Measurements from ENCODE around the gene ST8SIA5. TPM values are rescaled to one million over a fixed set of nuclear protein-coding genes. Genes with fewer than 3 reads are reported as not detected.

The ST8SIA5 gene
- polyA plus RNA-seq, 1 of the 3 experiments (the other 2 are of a cell fraction) = 0.08 TPM

GRCh38 chr18:46756025-46756558, 761 bp downstream of the ST8SIA5 start:
- CTCF ChIA-PET = interaction anchor here (0.7 kb wide), 1 partner anchor 930 kb away, joined by 3 read pairs; no protein-coding TSS in a partner anchor
- Histone ChIP-seq H2AFZ (ENCODE audit: low read depth) (no peak overlapping the region), H3F3A (replicated peaks; ENCODE audit: insufficient read depth) (no peaks in the 10 kb centered on the region), H3K79me2 (ENCODE audit: insufficient read depth) (no peaks in the 10 kb centered on the region), H3K27me3 (ENCODE audit: insufficient read depth) (peaks cover 44% of the 10 kb centered on the region), H3K4me2 (peak overlapping the region; percentile 78; the same call in 1 of the 2 replicates), H3K9me2 (no peaks in the 10 kb centered on the region), H3K9me3 (no peaks in the 10 kb centered on the region), H4K20me1 (ENCODE audit: insufficient read depth) (no peaks in the 10 kb centered on the region), H3K27ac (ENCODE audit: low read depth in 2 of 2, low read length in 1 of 2) (no peak overlapping the region), H3K4me3 (ENCODE audit: low read depth in 2 of 2, low read length in 1 of 2) (peak overlapping the region in 1 of 2 experiments; percentile 43; a peak in 2 of 4 replicates), H3K36me3 (replicated peaks in 1 of 2; ENCODE audit: control insufficient read depth in 1 of 2, insufficient read depth in 2 of 2, low read length in 1 of 2) (no peaks in the 10 kb centered on the region), H3K4me1 (ENCODE audit: control insufficient read depth in 1 of 2, insufficient read depth in 2 of 2, low read depth in 1 of 2, low read length in 1 of 2) (peaks cover 0 to 8% of the 10 kb centered on the region in 2 experiments; a peak in 2 of 4 replicates), H3K9ac (no peak overlapping the region)
- 64% methylated on average over 5 of the region's 41 CpGs for WGBS (ENCODE audit: low lambda C conversion rate)
- DNase-seq = peak; percentile 52
- TF ChIP-seq TAF1 (IDR thresholded peaks at IDR 0.05; ENCODE audit: borderline replicate concordance, low read depth, low read length) (no peak), EP300 (IDR thresholded peaks at IDR 0.05; ENCODE audit: borderline replicate concordance in 1 of 2, low read depth in 1 of 2, low read length in 1 of 2) (no peak), YY1 (IDR thresholded peaks at IDR 0.05; ENCODE audit: low read depth) (no peak), SMC3 (IDR thresholded peaks at IDR 0.05; ENCODE audit: low read depth, low read length) (no peak), NRF1 (IDR thresholded peaks at IDR 0.05; ENCODE audit: low read depth, low read length) (no peak), IRF3 (IDR thresholded peaks at IDR 0.05; ENCODE audit: low read depth, low read length) (no peak), POLR2AphosphoS5 (IDR thresholded peaks at IDR 0.05; ENCODE audit: low read depth, low read length) (no peak)
- TF ChIP-seq, protein P1, sequence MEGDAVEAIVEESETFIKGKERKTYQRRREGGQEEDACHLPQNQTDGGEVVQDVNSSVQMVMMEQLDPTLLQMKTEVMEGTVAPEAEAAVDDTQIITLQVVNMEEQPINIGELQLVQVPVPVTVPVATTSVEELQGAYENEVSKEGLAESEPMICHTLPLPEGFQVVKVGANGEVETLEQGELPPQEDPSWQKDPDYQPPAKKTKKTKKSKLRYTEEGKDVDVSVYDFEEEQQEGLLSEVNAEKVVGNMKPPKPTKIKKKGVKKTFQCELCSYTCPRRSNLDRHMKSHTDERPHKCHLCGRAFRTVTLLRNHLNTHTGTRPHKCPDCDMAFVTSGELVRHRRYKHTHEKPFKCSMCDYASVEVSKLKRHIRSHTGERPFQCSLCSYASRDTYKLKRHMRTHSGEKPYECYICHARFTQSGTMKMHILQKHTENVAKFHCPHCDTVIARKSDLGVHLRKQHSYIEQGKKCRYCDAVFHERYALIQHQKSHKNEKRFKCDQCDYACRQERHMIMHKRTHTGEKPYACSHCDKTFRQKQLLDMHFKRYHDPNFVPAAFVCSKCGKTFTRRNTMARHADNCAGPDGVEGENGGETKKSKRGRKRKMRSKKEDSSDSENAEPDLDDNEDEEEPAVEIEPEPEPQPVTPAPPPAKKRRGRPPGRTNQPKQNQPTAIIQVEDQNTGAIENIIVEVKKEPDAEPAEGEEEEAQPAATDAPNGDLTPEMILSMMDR (IDR thresholded peaks at IDR 0.05) = no peak
- TF ChIP-seq, protein P2, sequence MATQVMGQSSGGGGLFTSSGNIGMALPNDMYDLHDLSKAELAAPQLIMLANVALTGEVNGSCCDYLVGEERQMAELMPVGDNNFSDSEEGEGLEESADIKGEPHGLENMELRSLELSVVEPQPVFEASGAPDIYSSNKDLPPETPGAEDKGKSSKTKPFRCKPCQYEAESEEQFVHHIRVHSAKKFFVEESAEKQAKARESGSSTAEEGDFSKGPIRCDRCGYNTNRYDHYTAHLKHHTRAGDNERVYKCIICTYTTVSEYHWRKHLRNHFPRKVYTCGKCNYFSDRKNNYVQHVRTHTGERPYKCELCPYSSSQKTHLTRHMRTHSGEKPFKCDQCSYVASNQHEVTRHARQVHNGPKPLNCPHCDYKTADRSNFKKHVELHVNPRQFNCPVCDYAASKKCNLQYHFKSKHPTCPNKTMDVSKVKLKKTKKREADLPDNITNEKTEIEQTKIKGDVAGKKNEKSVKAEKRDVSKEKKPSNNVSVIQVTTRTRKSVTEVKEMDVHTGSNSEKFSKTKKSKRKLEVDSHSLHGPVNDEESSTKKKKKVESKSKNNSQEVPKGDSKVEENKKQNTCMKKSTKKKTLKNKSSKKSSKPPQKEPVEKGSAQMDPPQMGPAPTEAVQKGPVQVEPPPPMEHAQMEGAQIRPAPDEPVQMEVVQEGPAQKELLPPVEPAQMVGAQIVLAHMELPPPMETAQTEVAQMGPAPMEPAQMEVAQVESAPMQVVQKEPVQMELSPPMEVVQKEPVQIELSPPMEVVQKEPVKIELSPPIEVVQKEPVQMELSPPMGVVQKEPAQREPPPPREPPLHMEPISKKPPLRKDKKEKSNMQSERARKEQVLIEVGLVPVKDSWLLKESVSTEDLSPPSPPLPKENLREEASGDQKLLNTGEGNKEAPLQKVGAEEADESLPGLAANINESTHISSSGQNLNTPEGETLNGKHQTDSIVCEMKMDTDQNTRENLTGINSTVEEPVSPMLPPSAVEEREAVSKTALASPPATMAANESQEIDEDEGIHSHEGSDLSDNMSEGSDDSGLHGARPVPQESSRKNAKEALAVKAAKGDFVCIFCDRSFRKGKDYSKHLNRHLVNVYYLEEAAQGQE (IDR thresholded peaks at IDR 0.05; ENCODE audit: low read depth, low read length) = no peak
- POLR2A ChIA-PET = no interaction called here

All from SK-N-SH (cell line).